Endodermal cell (in vitro differentiated cells): ENCODE measurements around the gene AXL. TPM values are rescaled to one million over a fixed set of nuclear protein-coding genes. Genes with fewer than 3 reads are reported as not detected.

Experiments used
- DNase-seq: peaks from one replicate; pipeline ENCODE4 v3.0.0-alpha.2; 2017
- H3K27ac ChIP-seq: 2 replicates; pipeline ENCODE4 v1.5.1; 2013; ENCODE audit warnings: mild to moderate bottlenecking, low read depth, low read length, moderate library complexity
- H3K27me3 ChIP-seq: 2 replicates; pipeline ENCODE4 v1.6.1; 2013; ENCODE audit warnings: mild to moderate bottlenecking, low read length, moderate library complexity; ENCODE audit not compliant: insufficient read depth, control insufficient read depth, poor library complexity, severe bottlenecking
- H3K36me3 ChIP-seq: 2 replicates; pipeline ENCODE4 v1.7.0; 2013; ENCODE audit warnings: mild to moderate bottlenecking, low read length, moderate library complexity; ENCODE audit not compliant: control insufficient read depth, insufficient read depth
- H3K4me1 ChIP-seq: one replicate; pipeline ENCODE4 v1.7.0; 2013; ENCODE audit warnings: low read length; ENCODE audit not compliant: control insufficient read depth, insufficient read depth
- H3K4me3 ChIP-seq: 2 replicates; pipeline ENCODE4 v1.5.1; 2013; ENCODE audit warnings: mild to moderate bottlenecking, low read length, moderate library complexity
- H3K9ac ChIP-seq: 2 replicates; pipeline ENCODE4 v1.6.1; 2013; ENCODE audit warnings: mild to moderate bottlenecking, low read length, moderate library complexity; ENCODE audit not compliant: poor library complexity, severe bottlenecking; ENCODE audit errors: extremely low read depth
- H3K9me3 ChIP-seq: 2 replicates; pipeline ENCODE4 v1.6.1; 2013; ENCODE audit warnings: mild to moderate bottlenecking, low read length, moderate library complexity; ENCODE audit not compliant: control insufficient read depth
- H3K27ac Mint-ChIP-seq: 2 replicates; pipeline ENCODE4 v1.8.0; 2020; ENCODE audit warnings: mixed read lengths
- H3K27me3 Mint-ChIP-seq: 2 replicates; pipeline ENCODE4 v1.8.0; 2021; ENCODE audit warnings: mild to moderate bottlenecking, mixed read lengths; ENCODE audit not compliant: insufficient read depth
- H3K36me3 Mint-ChIP-seq: 2 replicates; pipeline ENCODE4 v1.8.0; 2020; ENCODE audit warnings: low read depth, mixed read lengths
- H3K4me1 Mint-ChIP-seq: 2 replicates; pipeline ENCODE4 v1.8.0; 2020; ENCODE audit warnings: mixed read lengths
- H3K4me3 Mint-ChIP-seq: 2 replicates; pipeline ENCODE4 v1.8.0; 2020; ENCODE audit warnings: mild to moderate bottlenecking, moderate library complexity, mixed read lengths
- H3K9me3 Mint-ChIP-seq: 2 replicates; pipeline ENCODE4 v1.8.0; 2020; ENCODE audit warnings: mild to moderate bottlenecking, mixed read lengths
- CTCF ChIP-seq: fragments of 200-600 bp; sonication (generic); conservative IDR thresholded peaks from 2 replicates; pipeline ENCODE4 v1.5.0; 2021; ENCODE audit warnings: antibody characterized with exemption, mild to moderate bottlenecking
- WGBS, 2 experiments: methylation state at CpG; one replicate each; pipeline versions ENCODE4 v1.1.5 to v1.1.7; 2013; ENCODE audit warnings: missing lambda C conversion rate in 2 of 2, mixed read lengths in 1 of 2; ENCODE audit not compliant: insufficient coverage in 1 of 2, insufficient read length in 1 of 2; 5-methylcytosine and 5-hydroxymethylcytosine counted together
- total RNA-seq, 2 donors: library from RNA; stranded (reverse); fragmentation: NEBNext Ultra II Directional in 1 of 2; extraction: Animal tissue kit (Norgen Biotek cat#: 25700) in 1 of 2; gene quantifications; 2 replicates in 1 of 2; 3 replicates in 1 of 2; pipeline ENCODE4 v1.2.1, GENCODE V29; 2021

The AXL gene
- total RNA-seq, 2 donors from 2014 or later, result 10.9 to 14.1 TPM

GRCh38 chr19:41234512-41235168, 15.6 kb downstream of the AXL start:
- DNase-seq, result no peak
- no peak overlapping the region for H3K4me3 Mint-ChIP-seq
- 97% methylated on average over 7 to 8 of the region's 8 CpGs for WGBS, 2 experiments

GRCh38 chr19:41235480-41235879, 16.5 kb downstream of the AXL start:
- no peak overlapping the region for H3K9ac ChIP-seq
- WGBS, 2 experiments, result 92 to 94% methylated on average over 3 of the region's 4 CpGs
- no peak for DNase-seq

More at GRCh38 chr19:41234512-41235168, 15.6 kb downstream of the AXL start:
- TF ChIP-seq CTCF, result no peak
- Histone ChIP-seq H3K9me3 (no peaks in the 10 kb centered on the region), H3K27me3 (no peaks in the 10 kb centered on the region), H3K4me1 (no peaks in the 10 kb centered on the region), H3K36me3 (no peaks in the 10 kb centered on the region), H3K4me3 (no peak overlapping the region), H3K27ac (no peak overlapping the region), H3K9ac (no peak overlapping the region)
- Mint-ChIP-seq H3K27me3 (no peaks in the 10 kb centered on the region), H3K36me3 (no peaks in the 10 kb centered on the region), H3K27ac (no peak overlapping the region), H3K9me3 (no peaks in the 10 kb centered on the region), H3K4me1 (no peaks in the 10 kb centered on the region)

GRCh38 chr19:41238244-41238643, 19.2 kb downstream of the AXL start:
- Histone ChIP-seq H3K36me3 (no peaks in the 10 kb centered on the region), H3K27ac (no peak overlapping the region), H3K4me1 (no peaks in the 10 kb centered on the region), H3K9me3 (no peaks in the 10 kb centered on the region), H3K27me3 (no peaks in the 10 kb centered on the region), H3K9ac (no peak overlapping the region), H3K4me3 (no peak overlapping the region)
- 92 to 100% methylated on average over 1 to 10 of the region's 10 CpGs for WGBS, 2 experiments
- no peak for TF ChIP-seq CTCF
- Mint-ChIP-seq H3K4me1 (no peaks in the 10 kb centered on the region), H3K9me3 (no peaks in the 10 kb centered on the region), H3K27me3 (no peaks in the 10 kb centered on the region), H3K4me3 (no peak overlapping the region), H3K36me3 (peaks cover 2% of the 10 kb centered on the region), H3K27ac (no peak overlapping the region)
- no peak for DNase-seq

More at GRCh38 chr19:41235480-41235879, 16.5 kb downstream of the AXL start:
- no peak for TF ChIP-seq CTCF
- H3K4me1 Mint-ChIP-seq, result no peaks in the 10 kb centered on the region
- no peaks in the 10 kb centered on the region for H3K9me3 Mint-ChIP-seq
- Histone ChIP-seq H3K27me3 (no peaks in the 10 kb centered on the region), H3K27ac (no peak overlapping the region), H3K4me1 (no peaks in the 10 kb centered on the region), H3K36me3 (no peaks in the 10 kb centered on the region), H3K4me3 (no peak overlapping the region), H3K9me3 (no peaks in the 10 kb centered on the region)
- no peak overlapping the region for H3K4me3 Mint-ChIP-seq
- no peaks in the 10 kb centered on the region for H3K36me3 Mint-ChIP-seq
- H3K27me3 Mint-ChIP-seq, result no peaks in the 10 kb centered on the region
- no peak overlapping the region for H3K27ac Mint-ChIP-seq
